HG03097 (cell line): ENCODE measurements around the gene ZNF687.
A peak's percentile ranks its signal among the peaks of the same experiment; 100 is the strongest.

Experiments used
- ATAC-seq: cut with Tn5 transposase; IDR thresholded peaks from one replicate; pipeline ENCODE4 v1.9.1; 2021; ENCODE audit not compliant: unreplicated experiment, low FRiP score

ZNF687 gene

DNA sequence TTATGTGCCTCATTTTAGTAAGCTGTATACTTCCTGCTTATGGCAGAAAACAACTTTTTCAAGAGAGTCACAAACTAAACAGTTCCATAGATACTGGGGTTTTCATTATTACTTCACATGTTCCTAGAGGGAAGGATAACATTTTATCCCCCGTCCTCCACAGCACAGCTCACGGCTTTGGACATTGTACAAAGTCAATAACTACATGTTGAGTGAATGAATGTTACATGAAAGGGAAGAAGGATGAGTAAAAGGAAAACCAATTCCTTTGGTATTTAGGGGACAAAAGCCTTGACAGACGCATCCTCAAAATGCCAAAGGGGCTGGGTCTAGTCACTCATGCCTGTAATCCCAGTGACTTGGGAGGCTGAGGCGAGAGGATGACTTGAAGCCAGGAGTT, 30.3 kb downstream of the ZNF687 start:
- ATAC-seq = no peak

- no peak for ATAC-seq
Measured at GRCh38 chr1:151312826-151313225, 30.7 kb downstream of the ZNF687 start.

DNA sequence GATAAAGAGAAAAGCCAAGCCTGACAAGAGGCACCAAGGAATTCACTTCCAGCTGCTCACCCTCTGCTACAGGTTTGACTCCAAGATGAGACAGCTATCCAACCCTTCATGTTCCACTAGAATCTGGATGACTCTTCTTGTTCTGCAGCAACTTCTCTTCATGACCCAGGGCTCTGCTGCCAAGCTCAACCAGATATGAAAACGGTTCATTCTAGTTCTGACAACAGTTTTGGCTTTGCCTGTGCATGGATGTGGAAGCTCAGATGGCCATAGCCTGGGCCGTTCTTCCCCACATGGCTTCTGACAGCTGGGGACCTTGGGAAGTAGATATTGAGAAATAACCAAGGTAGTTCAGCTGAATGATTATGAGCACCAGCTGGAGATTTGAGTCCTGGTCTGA, 31.4 kb downstream of the ZNF687 start:
- no peak for ATAC-seq

- ATAC-seq = no peak
Measured at GRCh38 chr1:151314137-151314875, 32.2 kb downstream of the ZNF687 start.

DNA sequence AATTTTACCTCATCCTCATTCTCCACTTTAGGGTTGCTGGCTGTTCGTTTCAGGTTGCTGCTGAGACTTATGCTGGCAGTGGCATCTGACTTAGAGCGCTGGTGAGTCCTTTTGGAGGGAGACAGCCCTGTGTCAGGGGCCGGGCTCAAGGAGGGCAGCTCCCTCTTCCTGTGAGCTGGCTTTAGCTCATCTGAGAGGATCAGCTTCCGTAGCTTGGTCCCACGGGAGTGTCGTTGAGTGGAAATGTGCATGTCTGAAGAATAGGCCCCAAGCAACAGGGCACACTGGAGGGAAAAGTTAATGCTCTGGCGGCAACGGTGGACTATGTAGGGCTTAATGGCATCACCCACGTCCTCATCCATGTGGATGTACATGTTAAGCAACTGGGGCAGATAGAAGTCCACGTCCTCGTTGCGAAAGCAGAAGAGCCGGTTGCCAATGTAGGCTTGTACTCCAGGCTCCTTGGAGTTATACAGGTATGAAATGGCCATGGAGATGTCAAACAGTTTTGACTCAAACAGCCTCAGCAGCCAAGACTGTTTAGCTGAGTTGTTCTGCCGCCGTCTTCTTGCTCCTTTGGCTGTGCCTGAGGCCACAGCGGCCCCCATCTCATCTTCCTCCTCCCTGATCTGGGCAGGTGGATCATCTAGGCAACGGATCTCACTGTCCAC, 33.6 kb downstream of the ZNF687 start:
- no peak for ATAC-seq

- ATAC-seq = no peak
Measured at GRCh38 chr1:151318975-151319374, 36.9 kb downstream of the ZNF687 start.

DNA sequence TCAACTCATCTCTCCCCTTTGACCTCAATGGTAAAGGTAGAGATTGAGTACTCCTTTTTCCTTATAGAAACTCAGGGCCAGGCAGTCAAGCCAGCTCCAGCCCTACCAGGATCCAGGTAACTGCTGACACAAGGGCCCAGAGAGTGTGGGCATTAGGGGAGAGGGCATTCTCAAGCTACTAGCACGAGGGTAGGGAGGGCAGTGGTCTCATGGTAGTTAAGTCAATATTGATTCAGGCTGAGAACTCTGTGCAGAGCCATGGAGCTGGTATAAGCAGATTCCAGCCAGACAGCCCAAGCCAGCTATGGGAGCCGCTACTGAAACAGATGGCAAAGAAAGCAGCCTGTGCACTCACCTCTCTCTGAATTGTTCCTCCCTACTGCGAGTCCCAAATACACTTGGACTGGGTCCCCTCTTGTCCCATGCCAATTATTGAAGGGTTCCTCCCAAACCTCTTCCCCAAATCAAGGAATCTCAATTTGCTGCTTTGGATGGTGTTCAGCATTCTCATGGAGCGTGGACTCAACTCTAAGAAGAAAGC, 42.4 kb downstream of the ZNF687 start:
- ATAC-seq = no peak

- ATAC-seq = no peak
Measured at GRCh38 chr1:151325231-151325630, 43.1 kb downstream of the ZNF687 start.

DNA sequence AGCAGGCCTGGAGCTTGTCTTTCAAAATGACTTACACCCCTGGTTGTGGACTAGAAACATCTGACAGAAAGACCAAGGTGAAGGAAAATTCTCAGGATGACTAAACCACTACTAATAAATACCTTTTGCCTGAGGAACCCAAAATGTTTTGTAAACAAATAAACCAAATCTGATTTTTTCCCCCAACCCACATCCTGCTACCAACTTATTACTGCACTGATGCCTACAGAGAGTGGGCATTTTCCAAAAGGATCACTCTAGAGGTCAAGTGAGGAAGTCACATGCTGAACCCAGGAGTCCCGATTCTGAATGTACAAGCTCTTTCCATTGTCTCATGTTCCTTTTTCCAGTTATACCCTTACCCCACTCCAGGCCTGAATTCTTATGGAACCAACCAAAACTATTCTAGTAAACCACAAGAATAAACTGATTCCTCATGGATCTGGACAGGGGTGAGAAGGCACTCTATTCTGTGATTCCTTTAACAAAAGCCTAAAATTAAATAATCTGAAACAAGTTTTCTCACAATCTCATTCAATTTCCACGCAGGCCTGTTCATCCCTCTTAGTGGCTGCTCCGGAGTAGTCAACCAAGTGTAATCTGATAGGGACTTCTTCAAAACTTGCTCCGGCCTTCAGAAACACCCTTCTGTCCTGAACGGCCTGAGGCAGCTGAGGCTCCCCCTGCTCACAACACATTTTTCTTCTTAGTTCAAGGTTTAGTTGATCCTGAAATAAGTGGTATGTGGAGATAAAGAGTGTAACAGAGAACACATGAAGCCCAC, 43.7 kb downstream of the ZNF687 start:
- ATAC-seq = no peak

DNA sequence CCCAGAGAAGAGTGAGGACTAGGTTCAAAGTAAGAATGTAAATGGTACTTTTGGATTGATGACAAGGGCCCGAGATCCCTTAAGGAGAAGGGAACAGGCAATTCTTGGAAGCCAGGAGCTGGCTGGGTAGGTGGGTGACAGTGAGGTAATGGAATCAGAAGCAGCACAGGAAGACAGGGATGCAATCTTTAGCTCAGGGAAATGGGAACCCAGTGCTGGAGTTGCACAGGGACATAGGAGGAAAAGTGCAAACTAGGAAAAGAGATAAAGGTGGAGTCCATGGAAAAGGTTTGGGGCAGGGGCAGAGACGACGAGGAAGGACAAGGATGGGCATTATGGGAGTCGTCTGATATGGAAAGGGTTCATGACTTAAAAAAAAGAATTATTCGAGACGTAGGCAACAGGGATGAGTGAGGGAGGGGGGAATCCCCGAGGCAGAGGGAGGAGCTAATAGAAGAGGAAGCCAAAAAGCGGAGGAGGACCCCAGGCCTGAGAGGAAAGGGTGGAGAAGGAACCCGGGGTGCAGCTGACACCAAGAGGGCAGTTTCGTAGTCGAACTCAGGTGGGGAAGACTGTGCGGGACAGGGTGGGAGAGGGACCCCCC, 44.6 kb downstream of the ZNF687 start:
- peak; percentile 49 for ATAC-seq

GRCh38 chr1:151327223-151327902, 45.3 kb downstream of the ZNF687 start, which contains the start of gene PI4KB:
Gene PI4KB, minus strand, starts transcription at chr1:151327416. Its CDS starts 10,935 bp downstream, at chr1:151316481.
- peak; percentile 73 for ATAC-seq

DNA sequence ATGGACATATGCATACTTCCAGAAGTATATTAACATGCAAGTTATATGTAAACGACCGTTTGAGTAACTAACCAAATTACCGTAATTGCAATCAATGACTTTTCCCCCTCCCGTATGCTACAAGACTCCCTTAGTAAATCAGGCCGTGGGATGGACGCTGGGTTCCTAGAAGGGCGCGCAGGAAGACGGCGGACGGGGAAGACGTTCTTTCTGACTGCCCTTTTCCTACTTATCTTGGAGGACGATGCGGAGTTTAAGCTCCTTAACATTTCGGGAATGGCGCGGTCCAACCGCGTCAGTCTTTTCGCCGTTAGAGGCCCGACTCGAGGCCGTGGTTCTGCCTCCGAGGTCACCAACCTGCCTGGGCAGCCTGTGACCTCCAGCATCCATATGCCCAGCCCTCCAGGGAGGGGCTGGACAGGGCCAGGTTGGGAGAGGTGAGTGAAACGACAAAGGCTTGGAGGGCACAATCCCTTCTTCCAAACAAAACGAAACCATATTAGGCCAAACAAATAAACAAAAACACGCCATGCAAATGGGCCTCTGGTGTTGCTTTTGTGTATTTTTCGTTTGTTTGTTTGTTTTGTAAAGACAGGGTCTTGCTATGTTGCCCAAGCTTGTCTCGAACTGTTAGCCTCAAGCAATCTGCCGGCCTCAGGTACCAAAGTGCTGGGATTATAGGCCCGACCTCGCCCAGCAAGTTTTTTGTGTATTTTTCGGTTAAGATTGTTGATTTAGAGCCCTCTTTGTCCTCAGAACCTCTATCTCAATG, 46.0 kb downstream of the ZNF687 start:
- ATAC-seq = peak; percentile 12

- ATAC-seq = no peak
Measured at GRCh38 chr1:151334822-151335221, 52.7 kb downstream of the ZNF687 start.

- no peak for ATAC-seq
Measured at GRCh38 chr1:151336556-151336955, 54.5 kb downstream of the ZNF687 start.

GRCh38 chr1:151340870-151341754, 59.0 kb downstream of the ZNF687 start:
- ATAC-seq = no peak
